Smooth muscle cell (in vitro differentiated cells): ENCODE data around the gene FOXI1. TPM values are rescaled to one million over a fixed set of nuclear protein-coding genes. Genes with fewer than 3 reads are reported as not detected.
A peak's percentile ranks its signal among the peaks of the same experiment; 100 is the strongest.

Experiments
- DNase-seq: peaks from one replicate; lab custom pipeline; 2025; ENCODE audit not compliant: unreplicated experiment; lab: John Stamatoyannopoulos, UW
- H2AFZ ChIP-seq: fragments of 200-600 bp; sonication (generic); 2 replicates; pipeline ENCODE4 v1.6.0; 2016; ENCODE audit warnings: antibody characterized with exemption, low read depth, mild to moderate bottlenecking
- H3F3A ChIP-seq: fragments of 200-600 bp; sonication (generic); 2 replicates; pipeline ENCODE4 v1.6.0; 2017; ENCODE audit warnings: antibody characterized with exemption, low read depth
- H3K27ac ChIP-seq: fragments of 200-600 bp; sonication (generic); 2 replicates; pipeline ENCODE4 v1.5.1; 2016; ENCODE audit warnings: low read depth, mild to moderate bottlenecking
- H3K27me3 ChIP-seq: fragments of 200-600 bp; sonication (generic); 2 replicates; pipeline ENCODE4 v1.6.1; 2016; ENCODE audit warnings: low read depth, mild to moderate bottlenecking
- H3K36me3 ChIP-seq: fragments of 200-600 bp; sonication (generic); 2 replicates; pipeline ENCODE4 v1.5.1; 2016; ENCODE audit warnings: low read depth
- H3K4me1 ChIP-seq: fragments of 200-600 bp; sonication (generic); 2 replicates; pipeline ENCODE4 v1.5.1; 2016; ENCODE audit warnings: low read depth
- H3K4me2 ChIP-seq: fragments of 200-600 bp; sonication (generic); 2 replicates; pipeline ENCODE4 v1.6.0; 2016; ENCODE audit warnings: mild to moderate bottlenecking
- H3K4me3 ChIP-seq: fragments of 200-600 bp; sonication (generic); 2 replicates; pipeline ENCODE4 v1.5.1; 2016; ENCODE audit warnings: mild to moderate bottlenecking
- H3K79me2 ChIP-seq: fragments of 200-600 bp; sonication (generic); 2 replicates; pipeline ENCODE4 v1.6.0; 2016; ENCODE audit warnings: low read depth, mild to moderate bottlenecking
- H3K9ac ChIP-seq: fragments of 200-600 bp; sonication (generic); 2 replicates; pipeline ENCODE4 v1.6.0; 2016; ENCODE audit warnings: low read depth
- H3K9me3 ChIP-seq: fragments of 200-600 bp; sonication (generic); replicated peaks from 2 replicates; pipeline ENCODE4 v1.5.1; 2016; ENCODE audit warnings: low read depth
- H4K20me1 ChIP-seq: fragments of 200-600 bp; sonication (generic); 2 replicates; pipeline ENCODE4 v1.6.0; 2016; ENCODE audit warnings: low read depth
- WGBS: methylation state at CpG from one replicate; pipeline ENCODE4 v1.1.7; 2016; ENCODE audit warnings: low lambda C conversion rate; 5-methylcytosine and 5-hydroxymethylcytosine counted together
- polyA plus RNA-seq: library from polyadenylated mRNA; unstranded; fragments of >200 nt; fragmentation: Nextera tagmentation; extraction: Ambion mirVana; gene quantifications from 2 replicates; pipeline ENCODE4 v1.2.1, GENCODE V29; 2016
- total RNA-seq: library from RNA; depleted of rRNA; stranded (reverse); fragments of >200 nt; gene quantifications from 2 replicates; pipeline ENCODE4 v1.2.3, GENCODE V29; 2014
- TF ChIP-seq, protein P1 (sequence below): fragments of 200-600 bp; sonication (generic); IDR thresholded peaks from 2 replicates; pipeline ENCODE4 v1.5.1; 2017; ENCODE audit warnings: borderline replicate concordance, mild to moderate bottlenecking, antibody characterized with exemption; ENCODE audit not compliant: insufficient read depth, poor library complexity, severe bottlenecking

Gene FOXI1
- total and polyA plus RNA-seq, 2 experiments from 2014 or later, result not detected

DNA sequence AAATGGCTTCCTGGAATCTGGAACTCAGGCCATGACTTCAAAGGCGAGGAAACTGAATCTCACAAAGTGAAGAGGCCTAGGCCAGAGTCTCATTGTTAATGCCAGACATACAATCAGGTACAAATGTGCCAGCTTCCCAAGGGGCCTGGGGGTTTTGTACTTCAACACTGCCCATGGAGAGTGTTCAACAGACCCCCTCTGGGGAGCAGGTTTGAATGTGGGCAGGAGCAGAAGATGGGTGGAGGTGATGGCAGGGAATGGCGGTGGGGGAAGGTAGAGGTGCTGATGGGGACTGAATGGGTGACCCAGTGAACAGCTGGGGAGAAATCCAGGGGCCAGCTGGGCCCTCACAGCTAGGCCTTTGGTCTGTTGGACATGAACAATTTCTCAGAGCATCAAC lies 12.0 kb downstream of the FOXI1 start:
- Histone ChIP-seq H2AFZ (no peak overlapping the region), H3K4me1 (no peaks in the 10 kb centered on the region), H3K9me3 (no peaks in the 10 kb centered on the region), H3F3A (no peaks in the 10 kb centered on the region), H3K27me3 (no peaks in the 10 kb centered on the region), H3K4me2 (no peak overlapping the region), H3K27ac (no peak overlapping the region), H4K20me1 (no peaks in the 10 kb centered on the region), H3K9ac (no peak overlapping the region), H3K4me3 (no peak overlapping the region), H3K36me3 (no peaks in the 10 kb centered on the region), H3K79me2 (no peaks in the 10 kb centered on the region)
- TF ChIP-seq, protein P1, sequence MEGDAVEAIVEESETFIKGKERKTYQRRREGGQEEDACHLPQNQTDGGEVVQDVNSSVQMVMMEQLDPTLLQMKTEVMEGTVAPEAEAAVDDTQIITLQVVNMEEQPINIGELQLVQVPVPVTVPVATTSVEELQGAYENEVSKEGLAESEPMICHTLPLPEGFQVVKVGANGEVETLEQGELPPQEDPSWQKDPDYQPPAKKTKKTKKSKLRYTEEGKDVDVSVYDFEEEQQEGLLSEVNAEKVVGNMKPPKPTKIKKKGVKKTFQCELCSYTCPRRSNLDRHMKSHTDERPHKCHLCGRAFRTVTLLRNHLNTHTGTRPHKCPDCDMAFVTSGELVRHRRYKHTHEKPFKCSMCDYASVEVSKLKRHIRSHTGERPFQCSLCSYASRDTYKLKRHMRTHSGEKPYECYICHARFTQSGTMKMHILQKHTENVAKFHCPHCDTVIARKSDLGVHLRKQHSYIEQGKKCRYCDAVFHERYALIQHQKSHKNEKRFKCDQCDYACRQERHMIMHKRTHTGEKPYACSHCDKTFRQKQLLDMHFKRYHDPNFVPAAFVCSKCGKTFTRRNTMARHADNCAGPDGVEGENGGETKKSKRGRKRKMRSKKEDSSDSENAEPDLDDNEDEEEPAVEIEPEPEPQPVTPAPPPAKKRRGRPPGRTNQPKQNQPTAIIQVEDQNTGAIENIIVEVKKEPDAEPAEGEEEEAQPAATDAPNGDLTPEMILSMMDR, result no peak
- 97% methylated on average over 2 of the region's 2 CpGs for WGBS
- no peak for DNase-seq

DNA sequence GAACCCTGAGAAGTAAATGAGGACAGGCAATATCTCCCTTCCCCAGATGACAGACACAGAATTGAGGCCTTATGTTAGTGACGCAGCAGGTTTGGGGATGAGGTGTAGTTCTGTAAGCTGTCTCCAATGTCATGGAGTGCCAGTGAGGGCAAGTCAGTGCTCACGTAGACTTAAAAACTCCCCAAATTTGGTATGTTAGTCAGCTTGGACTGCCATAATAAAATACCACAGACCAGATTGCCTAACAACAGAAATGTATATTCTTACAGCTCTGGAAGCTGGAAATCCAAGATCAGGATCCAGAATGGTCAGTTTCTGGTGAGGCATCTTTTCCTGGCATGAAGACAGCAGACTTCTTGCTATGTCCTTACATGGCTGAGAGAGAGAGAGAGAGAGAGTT lies 14.9 kb downstream of the FOXI1 start:
- H3K4me2 ChIP-seq, result peak overlapping the region; percentile 0
- no peaks in the 10 kb centered on the region for H3K4me1 ChIP-seq
- H3K9me3 ChIP-seq, result no peaks in the 10 kb centered on the region
- no peaks in the 10 kb centered on the region for H3K79me2 ChIP-seq
- no peak for DNase-seq
- H3K27ac ChIP-seq, result peak overlapping the region; percentile 65
- H4K20me1 ChIP-seq, result no peaks in the 10 kb centered on the region
- TF ChIP-seq, protein P1, result no peak
- WGBS, result 66% methylated on average over 2 of the region's 2 CpGs
- H3K4me3 ChIP-seq, result no peak overlapping the region
- no peaks in the 10 kb centered on the region for H3K36me3 ChIP-seq
- no peak overlapping the region for H3K9ac ChIP-seq
- no peaks in the 10 kb centered on the region for H3F3A ChIP-seq
- no peaks in the 10 kb centered on the region for H3K27me3 ChIP-seq
- no peak overlapping the region for H2AFZ ChIP-seq

DNA sequence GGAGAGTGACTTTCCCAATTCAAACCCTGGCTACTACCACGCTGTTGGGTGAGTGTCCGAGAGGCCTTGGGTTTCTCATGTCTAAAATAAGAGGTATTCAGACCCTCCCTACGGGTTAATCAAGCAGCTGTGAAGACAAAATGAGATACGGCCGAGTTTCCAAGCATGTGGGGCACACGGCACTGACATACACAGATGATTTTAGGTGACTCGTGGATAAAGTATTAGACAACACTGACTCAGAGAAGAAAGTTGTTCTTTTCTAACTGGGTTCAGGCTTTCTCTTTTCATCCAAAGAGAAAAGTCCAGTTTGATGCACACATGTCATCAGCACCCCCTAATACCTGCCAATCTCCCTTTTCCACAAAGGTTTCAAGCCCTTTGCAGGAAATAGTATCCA lies 15.6 kb downstream of the FOXI1 start:
- Histone ChIP-seq H3F3A (no peaks in the 10 kb centered on the region), H3K27ac (peak overlapping the region; percentile 65), H3K4me1 (no peaks in the 10 kb centered on the region), H3K4me2 (peak overlapping the region; percentile 14), H3K9me3 (peaks cover 2% of the 10 kb centered on the region), H2AFZ (no peak overlapping the region), H3K9ac (peak overlapping the region; percentile 31), H4K20me1 (no peaks in the 10 kb centered on the region), H3K79me2 (no peaks in the 10 kb centered on the region), H3K27me3 (no peaks in the 10 kb centered on the region), H3K36me3 (no peaks in the 10 kb centered on the region), H3K4me3 (no peak overlapping the region)
- DNase-seq, result no peak
- TF ChIP-seq, protein P1, result no peak
- 56% methylated on average over 7 of the region's 7 CpGs for WGBS

DNA sequence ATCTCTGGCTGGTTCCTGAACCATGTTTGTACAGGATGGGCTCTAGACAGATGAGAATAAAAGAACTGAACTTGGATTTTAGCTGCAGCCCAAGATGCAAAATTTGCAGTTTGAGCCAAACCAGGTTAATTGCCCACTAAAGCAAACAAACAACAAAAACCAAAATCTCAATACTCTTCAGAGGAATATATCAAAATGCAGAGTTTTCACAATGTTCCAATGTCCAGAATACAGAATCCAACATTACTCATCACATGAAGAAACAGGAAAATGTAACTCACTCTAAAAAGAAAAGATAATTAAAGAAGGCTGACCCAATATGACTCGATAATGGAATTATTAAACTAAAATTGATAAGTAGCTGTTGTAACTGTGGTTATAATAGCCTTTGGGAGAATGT lies 20.4 kb downstream of the FOXI1 start:
- TF ChIP-seq, protein P1, result no peak
- Histone ChIP-seq H3K4me1 (no peaks in the 10 kb centered on the region), H3K9ac (no peak overlapping the region), H3K9me3 (peaks cover 6% of the 10 kb centered on the region), H3K4me2 (no peak overlapping the region), H4K20me1 (no peaks in the 10 kb centered on the region), H3F3A (no peaks in the 10 kb centered on the region), H3K4me3 (no peak overlapping the region), H2AFZ (no peak overlapping the region), H3K27ac (no peak overlapping the region), H3K79me2 (no peaks in the 10 kb centered on the region), H3K36me3 (no peaks in the 10 kb centered on the region), H3K27me3 (no peaks in the 10 kb centered on the region)
- 80% methylated on average over 1 of the region's 1 CpG for WGBS
- DNase-seq, result no peak
